ENCODE data around the gene EDDM3A. TPM values are rescaled to one million over a fixed set of nuclear protein-coding genes. Genes with fewer than 3 reads are reported as not detected.

Gene EDDM3A
- total RNA-seq (2013) = not detected
- polyA plus RNA-seq (not detected), polyA minus RNA-seq (not detected in 2 replicates), total RNA-seq (0 to 0.58 (median 0) reads per million in 11 experiments)

GRCh38 chr14:20745571-20746358 lies at the start of gene EDDM3A:
Gene EDDM3A, plus strand, starts transcription at chr14:20745887. Its CDS starts 1,694 bp downstream, at chr14:20747581.
- Histone ChIP-seq H4K20me1 (ENCODE audit: insufficient read depth, low read length) (no peaks in the 10 kb centered on the region), H3K9ac (ENCODE audit: insufficient read depth, low read length, poor library complexity, severe bottlenecking) (no peak within 1 kb of the TSS), H2AFZ (ENCODE audit: insufficient read depth, low read depth, low read length, poor library complexity, severe bottlenecking) (no peak within 1 kb of the TSS), H3K27ac (ENCODE audit: low read depth in 1 of 2, low read length in 2 of 2) (no peak within 1 kb of the TSS), H3K9me3 (replicated peaks in 1 of 2; ENCODE audit: control insufficient read depth in 1 of 2, insufficient read depth in 1 of 2, low read length in 2 of 2) (no peaks in the 10 kb centered on the region), H3K4me2 (replicated peaks; ENCODE audit: extremely low read depth, low read length, poor library complexity, severe bottlenecking) (no peak within 1 kb of the TSS), H3K4me1 (ENCODE audit: control insufficient read depth in 1 of 2, insufficient read depth in 2 of 2, low read length in 2 of 2) (peaks cover 0 to 4% of the 10 kb centered on the region in 2 donors), H3K36me3 (replicated peaks in 1 of 2; ENCODE audit: control insufficient read depth in 1 of 2, insufficient read depth in 2 of 2, low read length in 2 of 2) (no peaks in the 10 kb centered on the region), H3K4me3 (replicated peaks in 1 of 3; ENCODE audit: low read depth in 2 of 3, low read length in 3 of 3) (no peak within 1 kb of the TSS), H3K79me2 (ENCODE audit: insufficient read depth, low read length) (no peaks in the 10 kb centered on the region), H3K27me3 (ENCODE audit: control insufficient read depth in 2 of 2, insufficient read depth in 2 of 2, low read length in 2 of 2) (no peaks in the 10 kb centered on the region)
- TF ChIP-seq CTCF (IDR thresholded peaks at IDR 0.05) = no peak
- Mint-ChIP-seq H3K4me3 (no peak within 1 kb of the TSS), H3K9me3 (peaks cover 0 to 2% (median 0%) of the 10 kb centered on the region in 7 donors), H3K27me3 (ENCODE audit: low read depth in 3 of 3) (peaks cover 0 to 6% (median 0%) of the 10 kb centered on the region in 3 donors), H3K36me3 (no peaks in the 10 kb centered on the region), H3K27ac (no peak within 1 kb of the TSS), H3K4me1 (peaks cover 3% of the 10 kb centered on the region)
- 95% methylated on average over 3 of the region's 6 CpGs for WGBS (ENCODE audit: insufficient coverage)
- intact Hi-C loops (cut with micrococcal nuclease) = no loop called here
- no peak for DNase-seq

DNA sequence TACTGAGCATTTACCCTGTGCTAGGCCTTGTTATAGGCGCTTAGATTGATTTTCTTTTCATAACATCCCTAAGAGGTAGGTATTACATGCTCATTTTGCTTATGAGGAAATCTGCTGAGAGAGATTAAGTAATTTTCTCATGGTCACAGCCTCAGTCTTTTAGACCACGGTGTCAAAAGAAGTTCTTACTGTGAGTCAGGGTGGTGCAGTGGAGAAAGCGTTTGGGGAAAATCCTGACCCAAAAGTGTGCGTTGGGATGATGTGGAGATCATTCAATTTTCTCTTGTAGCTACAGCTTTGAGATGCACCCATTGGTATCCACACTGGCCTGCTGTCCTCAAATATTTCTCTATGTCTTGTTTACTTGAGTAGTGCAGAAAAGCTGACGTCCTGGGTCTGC lies 48.9 kb upstream of the EDDM3A start:
- no peak overlapping the region for H3K4me2 ChIP-seq (replicated peaks; ENCODE audit: extremely low read depth, low read length, poor library complexity, severe bottlenecking)
- H3K9me3 ChIP-seq (replicated peaks in 1 of 2; ENCODE audit: control insufficient read depth in 1 of 2, insufficient read depth in 1 of 2, low read length in 2 of 2) = no peaks in the 10 kb centered on the region
- no peak overlapping the region for H3K4me3 ChIP-seq (replicated peaks in 1 of 3; ENCODE audit: low read depth in 2 of 3, low read length in 3 of 3)
- no peaks in the 10 kb centered on the region for H4K20me1 ChIP-seq (ENCODE audit: insufficient read depth, low read length)
- no peaks in the 10 kb centered on the region for H3K27me3 ChIP-seq (ENCODE audit: control insufficient read depth in 2 of 2, insufficient read depth in 2 of 2, low read length in 2 of 2)
- intact Hi-C loops (cut with micrococcal nuclease) = loop anchor here (1.0 to 10.0 kb wide), 3 partner anchors 159 to 278 kb away; no protein-coding TSS in a partner anchor
- H3K79me2 ChIP-seq (ENCODE audit: insufficient read depth, low read length) = no peaks in the 10 kb centered on the region
- Mint-ChIP-seq H3K4me1 (peaks cover 14% of the 10 kb centered on the region), H3K4me3 (no peak overlapping the region), H3K9me3 (peaks cover 0 to 9% (median 0%) of the 10 kb centered on the region in 7 donors), H3K27me3 (ENCODE audit: low read depth in 3 of 3) (no peaks in the 10 kb centered on the region), H3K27ac (peak overlapping the region in 1 of 7 donors; percentile 78), H3K36me3 (peaks cover 31 to 37% of the 10 kb centered on the region in 2 donors)
- peaks cover 12 to 16% of the 10 kb centered on the region in 2 donors for H3K4me1 ChIP-seq (ENCODE audit: control insufficient read depth in 1 of 2, insufficient read depth in 2 of 2, low read length in 2 of 2)
- DNase-seq = peak in 2 of 3 donors; percentile 23 to 56
- no peak overlapping the region for H3K27ac ChIP-seq (ENCODE audit: low read depth in 1 of 2, low read length in 2 of 2)
- peaks cover 16 to 21% of the 10 kb centered on the region in 2 donors for H3K36me3 ChIP-seq (replicated peaks in 1 of 2; ENCODE audit: control insufficient read depth in 1 of 2, insufficient read depth in 2 of 2, low read length in 2 of 2)
- no peak overlapping the region for H2AFZ ChIP-seq (ENCODE audit: insufficient read depth, low read depth, low read length, poor library complexity, severe bottlenecking)
- WGBS (ENCODE audit: insufficient coverage) = 60% methylated on average over 1 of the region's 5 CpGs
- no peak for TF ChIP-seq CTCF (IDR thresholded peaks at IDR 0.05)
- no peak overlapping the region for H3K9ac ChIP-seq (ENCODE audit: insufficient read depth, low read length, poor library complexity, severe bottlenecking)

Measured in CD14-positive monocyte (primary cell).